ENCODE results near the gene RAPGEF6.

- TF ChIP-seq POLR2AphosphoS5 (IDR thresholded peaks at IDR 0.05; ENCODE audit: borderline replicate concordance, low read depth, low read length) (no peak), EZH2 (IDR thresholded peaks at IDR 0.05) (no peak)
Observed at GRCh38 chr5:131671994-131672655, 37.1 kb upstream of the RAPGEF6 start.

All from SK-N-MC (cell line).